Measurements from ENCODE around the gene PEBP1.
"Not testable (repeated sequence)": the region's sequence is repeated elsewhere in the genome, so short reads cannot be mapped to it uniquely, and the experiment has no call there.

The PEBP1 gene

GRCh38 chr12:118135788-118136558 lies at the start of gene PEBP1:
Gene PEBP1 (plus strand): TSS chr12:118136124. CDS start chr12:118136210, 86 bp downstream.
- peak; percentile 92 for DNase-seq

GRCh38 chr12:118089782-118090181 lies 46.1 kb upstream of the PEBP1 start:
- no peak for DNase-seq

- DNase-seq: no peak
Measured at GRCh38 chr12:118094039-118094438, 41.9 kb upstream of the PEBP1 start.

- no peak for DNase-seq
Measured at GRCh38 chr12:118098401-118098800, 37.5 kb upstream of the PEBP1 start.

GRCh38 chr12:118098911-118099671 lies 36.8 kb upstream of the PEBP1 start:
- no peak for DNase-seq

- DNase-seq: no peak
Measured at GRCh38 chr12:118101051-118101450, 34.9 kb upstream of the PEBP1 start.

- no peak for DNase-seq
Measured at GRCh38 chr12:118102070-118102469, 33.9 kb upstream of the PEBP1 start.

GRCh38 chr12:118102609-118103008 lies 33.3 kb upstream of the PEBP1 start:
- no peak for DNase-seq

GRCh38 chr12:118103201-118103600 lies 32.7 kb upstream of the PEBP1 start:
- DNase-seq: peak; percentile 6

GRCh38 chr12:118103601-118104382 lies 32.1 kb upstream of the PEBP1 start, which contains the start of gene VSIG10:
Gene VSIG10 (minus strand): TSS chr12:118104011. CDS start chr12:118103671, 340 bp downstream.
- peak; percentile 5 for DNase-seq

- DNase-seq: no peak
Measured at GRCh38 chr12:118107011-118107410, 28.9 kb upstream of the PEBP1 start.

- no peak for DNase-seq
Measured at GRCh38 chr12:118107694-118108093, 28.2 kb upstream of the PEBP1 start.

- no peak for DNase-seq
Measured at GRCh38 chr12:118109088-118109487, 26.8 kb upstream of the PEBP1 start.

- DNase-seq: no peak
Measured at GRCh38 chr12:118119449-118119879, 16.5 kb upstream of the PEBP1 start.

- peak; percentile 57 for DNase-seq
Measured at GRCh38 chr12:118120579-118121363, 15.2 kb upstream of the PEBP1 start.

- no peak for DNase-seq
Measured at GRCh38 chr12:118122264-118122663, 13.7 kb upstream of the PEBP1 start.

GRCh38 chr12:118124333-118124874 lies 11.5 kb upstream of the PEBP1 start:
- no peak for DNase-seq

- no peak for DNase-seq
Measured at GRCh38 chr12:118125743-118126118, 10.2 kb upstream of the PEBP1 start.

GRCh38 chr12:118126119-118126757 lies 9.7 kb upstream of the PEBP1 start:
- DNase-seq: no peak

GRCh38 chr12:118127867-118128266 lies 8.1 kb upstream of the PEBP1 start:
- DNase-seq: no peak

GRCh38 chr12:118129436-118129835 lies 6.5 kb upstream of the PEBP1 start:
- not testable (repeated sequence) for DNase-seq
